Esophagus squamous epithelium (tissue), 5 donors: ENCODE data around the gene BBS5. TPM values are rescaled to one million over a fixed set of nuclear protein-coding genes. Genes with fewer than 3 reads are reported as not detected.
"Not testable (repeated sequence)": the region's sequence is repeated elsewhere in the genome, so short reads cannot be mapped to it uniquely, and the experiment has no call there.

Experiments
- DNase-seq: peaks from one replicate; lab custom pipeline; 2025; lab: John Stamatoyannopoulos, UW
- H3K27ac ChIP-seq, 4 donors: fragments of 200-600 bp; sonication (generic); one replicate each; pipeline ENCODE4 v1.5.1; 2016 to 2019; ENCODE audit warnings: mild to moderate bottlenecking in 1 of 4
- H3K27me3 ChIP-seq, 4 donors: fragments of 200-600 bp; sonication (generic); 1 replicate in 3 of 4; 2 replicates in 1 of 4; pipeline versions ENCODE4 v1.5.1 to v1.6.0; 2017 to 2021; ENCODE audit warnings: antibody characterized with exemption in 1 of 4
- H3K36me3 ChIP-seq, 3 donors: fragments of 200-600 bp; sonication (generic); one replicate each; pipeline ENCODE4 v1.5.1; 2016 to 2019
- H3K4me1 ChIP-seq, 3 donors: fragments of 200-600 bp; sonication (generic); one replicate each; pipeline ENCODE4 v1.5.1; 2017 to 2019
- H3K4me3 ChIP-seq, 4 donors: fragments of 200-600 bp; sonication (generic); 1 replicate in 3 of 4; 2 replicates in 1 of 4; pipeline ENCODE4 v1.5.1; 2016 to 2019; ENCODE audit warnings: mild to moderate bottlenecking in 2 of 4, moderate library complexity in 1 of 4
- H3K9me3 ChIP-seq, 3 donors: fragments of 200-600 bp; sonication (generic); one replicate each; pipeline ENCODE4 v1.5.1; 2016 to 2019
- POLR2A ChIP-seq, 4 donors: fragments of 450-650 bp; IDR thresholded peaks; one replicate each; pipeline ENCODE4 v1.6.1; 2017; ENCODE audit warnings: antibody characterized with exemption in 4 of 4, mild to moderate bottlenecking in 4 of 4, moderate library complexity in 3 of 4
- WGBS, 2 donors: methylation state at CpG; one replicate each; pipeline ENCODE4 v1.1.5; 2018; 5-methylcytosine and 5-hydroxymethylcytosine counted together
- intact Hi-C: fragments of 100-400 bp; cut with DNase I; formaldehyde crosslinking; loops from one replicate; pipeline ENCODE4 v1.15.0; 2022
- total RNA-seq, 4 donors: library from RNA; depleted of rRNA; stranded (reverse); fragments of >200 nt; gene quantifications; one replicate each; pipeline ENCODE4 v1.1.0, GENCODE V29; 2016
- TF ChIP-seq, protein P1 (sequence below), 6 experiments: fragments of 450-650 bp in 4 of 6; fragments of 200-600 bp in 2 of 6; sonication (generic) in 2 of 6; IDR thresholded peaks; one replicate each; pipeline ENCODE4 v1.5.1; 2016 to 2019; ENCODE audit warnings: antibody characterized with exemption in 6 of 6, mild to moderate bottlenecking in 4 of 6, moderate library complexity in 4 of 6
- donor health status: DM: yes; HTN: yes; CAD: no.

BBS5 gene
- total RNA-seq, 4 donors from 2014 or later = 1.4 to 7.1 (median 2.6) TPM

DNA sequence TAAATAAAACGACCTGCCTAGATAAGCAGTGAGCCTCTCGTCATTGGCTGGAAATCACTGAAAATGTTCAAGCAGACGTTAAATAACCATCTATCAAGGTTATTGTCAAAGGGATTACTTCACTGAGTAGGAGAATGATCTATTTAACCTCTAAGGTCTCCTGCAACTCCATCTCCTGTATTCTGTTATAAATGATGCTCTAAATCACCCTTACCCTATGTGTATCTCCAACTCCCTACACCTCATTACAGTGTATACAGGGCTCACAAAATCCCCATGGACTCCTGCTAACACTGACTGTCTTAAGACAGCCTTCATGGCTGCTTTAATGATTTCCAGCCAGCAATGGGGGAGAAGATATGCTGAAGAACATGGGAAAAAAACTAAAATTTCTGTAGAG, 31.0 kb upstream of the BBS5 start:
- no peaks in the 10 kb centered on the region for H3K4me1 ChIP-seq
- H3K36me3 ChIP-seq = no peaks in the 10 kb centered on the region
- no peaks in the 10 kb centered on the region for H3K9me3 ChIP-seq
- H3K4me3 ChIP-seq = no peak overlapping the region
- H3K27ac ChIP-seq = no peak overlapping the region
- intact Hi-C loops = no loop called here
- no peaks in the 10 kb centered on the region for H3K27me3 ChIP-seq
- no peak for DNase-seq
- no peak for TF ChIP-seq POLR2A (IDR thresholded peaks at IDR 0.05)
- TF ChIP-seq, protein P1, sequence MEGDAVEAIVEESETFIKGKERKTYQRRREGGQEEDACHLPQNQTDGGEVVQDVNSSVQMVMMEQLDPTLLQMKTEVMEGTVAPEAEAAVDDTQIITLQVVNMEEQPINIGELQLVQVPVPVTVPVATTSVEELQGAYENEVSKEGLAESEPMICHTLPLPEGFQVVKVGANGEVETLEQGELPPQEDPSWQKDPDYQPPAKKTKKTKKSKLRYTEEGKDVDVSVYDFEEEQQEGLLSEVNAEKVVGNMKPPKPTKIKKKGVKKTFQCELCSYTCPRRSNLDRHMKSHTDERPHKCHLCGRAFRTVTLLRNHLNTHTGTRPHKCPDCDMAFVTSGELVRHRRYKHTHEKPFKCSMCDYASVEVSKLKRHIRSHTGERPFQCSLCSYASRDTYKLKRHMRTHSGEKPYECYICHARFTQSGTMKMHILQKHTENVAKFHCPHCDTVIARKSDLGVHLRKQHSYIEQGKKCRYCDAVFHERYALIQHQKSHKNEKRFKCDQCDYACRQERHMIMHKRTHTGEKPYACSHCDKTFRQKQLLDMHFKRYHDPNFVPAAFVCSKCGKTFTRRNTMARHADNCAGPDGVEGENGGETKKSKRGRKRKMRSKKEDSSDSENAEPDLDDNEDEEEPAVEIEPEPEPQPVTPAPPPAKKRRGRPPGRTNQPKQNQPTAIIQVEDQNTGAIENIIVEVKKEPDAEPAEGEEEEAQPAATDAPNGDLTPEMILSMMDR (IDR thresholded peaks at IDR 0.05) = no peak
- WGBS, 2 donors = 37 to 69% methylated on average over 3 of the region's 3 CpGs

DNA sequence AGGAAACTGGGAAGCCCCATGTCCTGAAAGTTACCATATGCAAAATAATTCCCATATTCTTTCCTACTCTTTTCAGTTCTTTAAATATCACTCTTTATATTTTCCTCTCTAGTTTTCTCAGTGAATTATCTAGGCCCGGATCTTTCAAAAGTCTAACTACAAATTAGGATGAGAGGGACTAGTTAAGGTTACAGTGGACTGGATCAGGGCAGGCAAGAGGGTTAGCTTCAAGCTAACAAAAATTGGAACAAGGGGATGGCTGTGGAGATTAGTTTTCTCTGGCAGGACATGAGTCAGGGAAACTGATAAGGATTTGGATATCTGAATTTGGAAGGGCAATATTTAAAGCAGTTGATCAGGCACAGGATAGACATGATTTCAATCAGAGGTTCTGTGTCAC, 30.4 kb upstream of the BBS5 start:
- Histone ChIP-seq H3K27me3 (no peaks in the 10 kb centered on the region), H3K9me3 (no peaks in the 10 kb centered on the region), H3K27ac (no peak overlapping the region), H3K4me3 (no peak overlapping the region), H3K4me1 (no peaks in the 10 kb centered on the region), H3K36me3 (no peaks in the 10 kb centered on the region)
- WGBS, 2 donors = 82 to 83% methylated on average over 1 of the region's 1 CpG
- intact Hi-C loops = no loop called here
- TF ChIP-seq, protein P1 (IDR thresholded peaks at IDR 0.05) = no peak
- TF ChIP-seq POLR2A (IDR thresholded peaks at IDR 0.05) = no peak
- no peak for DNase-seq

DNA sequence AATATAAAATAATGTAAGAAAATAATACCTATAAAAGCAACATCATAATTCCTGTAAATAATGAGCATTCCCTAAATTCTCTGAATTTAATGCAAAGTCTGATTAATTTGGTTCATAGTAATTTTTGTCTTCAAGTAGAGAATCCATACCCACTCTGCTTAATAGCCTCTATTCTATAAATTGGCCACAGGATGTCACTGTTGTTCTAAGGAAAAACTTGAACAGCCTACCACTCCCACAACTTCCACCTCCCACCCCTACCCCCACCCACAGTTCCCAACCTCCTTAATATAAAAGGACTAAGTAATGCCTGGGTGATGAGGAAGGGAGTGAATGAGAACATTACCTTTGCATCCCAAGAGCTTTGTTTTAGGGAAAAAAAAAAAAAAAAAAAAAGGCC, 27.2 kb upstream of the BBS5 start:
- H3K4me1 ChIP-seq = no peaks in the 10 kb centered on the region
- TF ChIP-seq, protein P1 (IDR thresholded peaks at IDR 0.05) = peak in 3 of 6 experiments; percentile 11 to 49 (median 35)
- no peak for TF ChIP-seq POLR2A (IDR thresholded peaks at IDR 0.05)
- H3K9me3 ChIP-seq = no peaks in the 10 kb centered on the region
- intact Hi-C loops = no loop called here
- H3K27me3 ChIP-seq = no peaks in the 10 kb centered on the region
- DNase-seq = no peak
- no peak overlapping the region for H3K4me3 ChIP-seq
- H3K27ac ChIP-seq = no peak overlapping the region
- H3K36me3 ChIP-seq = no peaks in the 10 kb centered on the region

DNA sequence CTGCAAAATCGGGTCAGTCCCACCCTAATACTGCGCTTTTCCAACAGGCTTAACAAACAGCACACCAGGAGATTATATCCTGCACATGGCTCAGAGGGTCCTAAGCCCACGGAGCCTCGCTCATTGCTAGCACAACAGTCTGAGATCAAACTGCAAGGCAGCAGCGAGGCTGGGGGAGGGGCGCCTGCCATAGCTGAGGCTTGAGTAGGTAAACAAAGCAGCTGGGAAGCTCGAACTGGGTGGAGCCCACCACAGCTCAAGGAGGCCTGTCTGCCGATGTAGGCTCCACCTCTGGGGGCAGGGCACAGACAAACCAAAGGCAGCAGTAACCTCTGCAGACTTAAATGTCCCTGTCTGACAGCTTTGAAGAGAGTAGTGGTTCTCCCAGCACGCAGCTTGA, 26.2 kb upstream of the BBS5 start:
- 65 to 80% methylated on average over 3 to 7 of the region's 9 CpGs for WGBS, 2 donors
- H3K27ac ChIP-seq, H3K36me3 ChIP-seq, H3K4me1 ChIP-seq, intact Hi-C loops, DNase-seq, H3K4me3 ChIP-seq, H3K27me3 ChIP-seq, H3K9me3 ChIP-seq: not testable (repeated sequence)

DNA sequence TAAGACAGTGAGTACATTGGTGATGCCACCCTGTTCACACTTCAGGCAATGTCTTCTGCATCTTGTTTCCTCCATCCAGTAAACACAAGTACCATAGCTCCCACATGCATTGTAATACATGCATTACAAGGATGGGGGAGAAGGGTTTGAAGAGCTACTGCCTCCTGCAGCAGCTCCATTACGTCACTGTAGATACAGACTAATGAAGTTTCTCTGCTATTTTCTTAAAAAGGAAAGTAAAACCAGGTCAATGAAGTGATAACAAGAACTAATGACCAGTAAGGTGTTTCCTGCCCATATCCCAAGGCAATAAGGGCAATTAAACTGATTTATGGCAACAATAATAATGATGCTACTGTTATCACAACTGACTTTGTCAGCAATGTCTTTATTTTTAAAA, 18.2 kb upstream of the BBS5 start:
- 78 to 100% methylated on average over 1 of the region's 1 CpG for whole genome bisulfite sequencing, 2 donors
- no peak overlapping the region for H3K27ac ChIP-seq
- no peaks in the 10 kb centered on the region for H3K9me3 ChIP-seq
- no peak overlapping the region for H3K4me3 ChIP-seq
- H3K4me1 ChIP-seq = peaks cover 0 to 7% (median 0%) of the 10 kb centered on the region in 3 donors
- H3K36me3 ChIP-seq = no peaks in the 10 kb centered on the region
- intact Hi-C loops = no loop called here
- no peaks in the 10 kb centered on the region for H3K27me3 ChIP-seq
- no peak for DNase-seq
- TF ChIP-seq POLR2A (IDR thresholded peaks at IDR 0.05) = no peak
- TF ChIP-seq, protein P1 (IDR thresholded peaks at IDR 0.05) = no peak
